DND-41 (cell line): ENCODE results near the gene CRYBA1.

Experiments
- ATAC-seq: fragments of 200-7000 bp; cut with Tn5 transposase; 3 replicates; pipeline ENCODE4 v1.9.1; 2021; ENCODE audit warnings: low read depth; ENCODE audit not compliant: insufficient read depth
- DNase-seq: peaks from one replicate; pipeline ENCODE4 v3.0.0-alpha.2; 2020
- H2AFZ ChIP-seq: 2 replicates; pipeline ENCODE4 v1.6.0; 2012; ENCODE audit warnings: low read depth, low read length
- H3K27ac ChIP-seq: 2 replicates; pipeline ENCODE4 v1.5.1; 2012; ENCODE audit warnings: low read length, inconsistent platforms
- H3K27me3 ChIP-seq: fragments of 200-600 bp; sonication (generic); 2 replicates; pipeline ENCODE4 v1.6.0; 2012; ENCODE audit warnings: low read length, mild to moderate bottlenecking, inconsistent platforms; ENCODE audit not compliant: insufficient read depth, poor library complexity
- H3K36me3 ChIP-seq: 2 replicates; pipeline ENCODE4 v1.5.1; 2012; ENCODE audit warnings: low read length, inconsistent platforms; ENCODE audit not compliant: insufficient read depth
- H3K4me1 ChIP-seq: 2 replicates; pipeline ENCODE4 v1.5.1; 2012; ENCODE audit warnings: mild to moderate bottlenecking, low read length; ENCODE audit not compliant: insufficient read depth
- H3K4me2 ChIP-seq: 2 replicates; pipeline ENCODE4 v1.6.0; 2012; ENCODE audit warnings: mild to moderate bottlenecking, moderate library complexity, low read length, inconsistent platforms; ENCODE audit not compliant: insufficient read depth
- H3K4me3 ChIP-seq, 2 experiments: fragments of 200-600 bp in 1 of 2; shearing (Covaris generic) in 1 of 2; 2 replicates each; pipeline ENCODE4 v1.5.1; 2012 to 2016; ENCODE audit warnings: inconsistent platforms in 2 of 2, low read length in 2 of 2, mild to moderate bottlenecking in 2 of 2, low read depth in 1 of 2, moderate library complexity in 1 of 2
- H3K79me2 ChIP-seq: 2 replicates; pipeline ENCODE4 v1.6.0; 2012; ENCODE audit warnings: low read length, inconsistent platforms; ENCODE audit not compliant: insufficient read depth
- H3K9ac ChIP-seq: 2 replicates; pipeline ENCODE4 v1.6.0; 2012; ENCODE audit warnings: low read depth, mild to moderate bottlenecking, inconsistent platforms, low read length, moderate library complexity
- H3K9me3 ChIP-seq: 2 replicates; pipeline ENCODE4 v1.5.1; 2012; ENCODE audit warnings: low read length, moderate library complexity, mild to moderate bottlenecking, inconsistent platforms; ENCODE audit not compliant: insufficient read depth, severe bottlenecking
- H4K20me1 ChIP-seq: 2 replicates; pipeline ENCODE4 v1.6.0; 2012; ENCODE audit warnings: low read length; ENCODE audit not compliant: insufficient read depth
- EZH2 ChIP-seq: IDR thresholded peaks from 3 replicates; pipeline ENCODE4 v1.6.1; 2012; ENCODE audit warnings: borderline replicate concordance, low read depth, mild to moderate bottlenecking, moderate library complexity, low read length, inconsistent platforms; ENCODE audit not compliant: severe bottlenecking
- TF ChIP-seq, protein P1 (sequence below): IDR thresholded peaks from 2 replicates; pipeline ENCODE4 v1.5.1; 2012; ENCODE audit warnings: borderline replicate concordance, low read length, moderate library complexity, mild to moderate bottlenecking; ENCODE audit not compliant: poor library complexity, severe bottlenecking; ENCODE audit errors: extremely low read depth

CRYBA1 gene

DNA sequence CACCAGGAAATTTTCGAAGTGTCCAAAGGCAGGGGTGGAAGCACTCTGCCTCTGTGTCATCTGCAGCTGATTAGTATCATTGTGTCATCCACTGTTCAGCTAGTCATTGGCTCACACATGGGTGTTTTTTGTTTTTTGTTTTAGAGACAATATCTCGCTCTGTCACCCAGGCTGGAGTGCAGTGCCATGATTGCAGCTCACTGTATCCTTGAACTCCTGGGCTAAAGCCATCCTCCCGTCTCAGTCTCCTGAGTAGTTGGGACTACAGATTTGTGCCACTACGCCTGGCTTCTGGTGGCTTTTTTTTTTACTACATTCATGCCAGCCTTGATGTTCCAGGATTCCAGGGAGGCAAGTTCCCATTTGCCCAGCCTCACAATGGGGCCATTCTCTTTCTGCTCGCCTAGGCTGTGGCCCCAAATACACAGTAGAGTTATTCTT lies 34.0 kb upstream of the CRYBA1 start:
- TF ChIP-seq EZH2: no peak
- TF ChIP-seq, protein P1, sequence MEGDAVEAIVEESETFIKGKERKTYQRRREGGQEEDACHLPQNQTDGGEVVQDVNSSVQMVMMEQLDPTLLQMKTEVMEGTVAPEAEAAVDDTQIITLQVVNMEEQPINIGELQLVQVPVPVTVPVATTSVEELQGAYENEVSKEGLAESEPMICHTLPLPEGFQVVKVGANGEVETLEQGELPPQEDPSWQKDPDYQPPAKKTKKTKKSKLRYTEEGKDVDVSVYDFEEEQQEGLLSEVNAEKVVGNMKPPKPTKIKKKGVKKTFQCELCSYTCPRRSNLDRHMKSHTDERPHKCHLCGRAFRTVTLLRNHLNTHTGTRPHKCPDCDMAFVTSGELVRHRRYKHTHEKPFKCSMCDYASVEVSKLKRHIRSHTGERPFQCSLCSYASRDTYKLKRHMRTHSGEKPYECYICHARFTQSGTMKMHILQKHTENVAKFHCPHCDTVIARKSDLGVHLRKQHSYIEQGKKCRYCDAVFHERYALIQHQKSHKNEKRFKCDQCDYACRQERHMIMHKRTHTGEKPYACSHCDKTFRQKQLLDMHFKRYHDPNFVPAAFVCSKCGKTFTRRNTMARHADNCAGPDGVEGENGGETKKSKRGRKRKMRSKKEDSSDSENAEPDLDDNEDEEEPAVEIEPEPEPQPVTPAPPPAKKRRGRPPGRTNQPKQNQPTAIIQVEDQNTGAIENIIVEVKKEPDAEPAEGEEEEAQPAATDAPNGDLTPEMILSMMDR: no peak
- H3K36me3 ChIP-seq: no peaks in the 10 kb centered on the region
- H3K4me3 ChIP-seq: no peak overlapping the region
- DNase-seq (no peak), ATAC-seq (no peak)
- no peaks in the 10 kb centered on the region for H3K79me2 ChIP-seq
- H3K27me3 ChIP-seq: peaks cover 3% of the 10 kb centered on the region
- no peak overlapping the region for H2AFZ ChIP-seq
- no peak overlapping the region for H3K4me2 ChIP-seq
- H4K20me1 ChIP-seq: no peaks in the 10 kb centered on the region
- no peaks in the 10 kb centered on the region for H3K4me1 ChIP-seq
- no peaks in the 10 kb centered on the region for H3K9me3 ChIP-seq
- no peak overlapping the region for H3K9ac ChIP-seq
- no peak overlapping the region for H3K27ac ChIP-seq

DNA sequence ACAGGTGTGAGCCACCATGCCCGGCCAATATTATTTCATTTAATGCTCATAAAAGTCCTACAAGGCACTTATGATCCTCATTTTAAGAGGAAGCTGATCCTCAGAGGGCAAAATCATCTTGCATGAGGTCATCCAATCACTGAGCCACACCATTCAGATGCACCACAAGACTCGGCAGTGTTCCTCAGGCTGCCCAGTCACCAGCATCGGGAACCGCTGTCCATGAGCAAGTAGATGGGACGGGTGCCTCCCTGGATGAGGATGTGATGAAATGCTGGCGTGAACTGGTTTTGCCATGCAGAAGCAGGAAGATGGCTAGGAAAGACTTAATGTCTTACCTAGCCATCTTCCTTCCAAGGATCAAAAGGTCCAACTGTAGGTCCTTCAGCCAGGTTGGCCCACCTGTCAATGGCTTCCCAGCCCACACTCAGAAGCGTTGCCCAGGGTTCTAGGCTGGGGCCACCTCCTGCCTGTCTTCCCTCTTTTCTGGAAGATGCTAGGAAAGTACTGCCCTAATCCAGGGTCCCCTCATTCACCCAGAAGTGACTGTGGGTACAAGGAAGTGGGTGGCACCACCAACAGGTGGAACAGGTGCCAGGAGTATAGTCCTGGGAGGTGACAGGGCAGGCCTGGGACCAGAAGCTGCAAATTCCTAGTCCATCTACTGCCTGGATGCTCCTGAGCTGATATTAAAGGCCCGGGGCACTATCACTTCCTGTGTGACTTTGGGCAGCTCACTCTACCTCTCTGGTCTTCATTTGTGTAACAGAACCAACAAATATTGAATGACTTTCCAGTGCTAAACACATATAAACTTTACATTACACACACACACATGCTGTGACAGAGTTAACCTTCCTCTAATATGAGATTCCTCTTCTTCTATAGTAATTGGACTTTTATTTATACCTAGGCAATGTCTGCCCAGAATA lies 32.2 kb upstream of the CRYBA1 start:
- no peak for DNase-seq
- ATAC-seq: no peak
- no peak overlapping the region for H3K4me3 ChIP-seq
- H4K20me1 ChIP-seq: no peaks in the 10 kb centered on the region
- H3K27me3 ChIP-seq: peaks cover 3% of the 10 kb centered on the region
- no peaks in the 10 kb centered on the region for H3K9me3 ChIP-seq
- H3K36me3 ChIP-seq: no peaks in the 10 kb centered on the region
- no peaks in the 10 kb centered on the region for H3K4me1 ChIP-seq
- H2AFZ ChIP-seq: no peak overlapping the region
- TF ChIP-seq, protein P1: no peak
- no peak for TF ChIP-seq EZH2
- H3K4me2 ChIP-seq: no peak overlapping the region
- H3K79me2 ChIP-seq: no peaks in the 10 kb centered on the region
- H3K27ac ChIP-seq: no peak overlapping the region
- H3K9ac ChIP-seq: no peak overlapping the region

DNA sequence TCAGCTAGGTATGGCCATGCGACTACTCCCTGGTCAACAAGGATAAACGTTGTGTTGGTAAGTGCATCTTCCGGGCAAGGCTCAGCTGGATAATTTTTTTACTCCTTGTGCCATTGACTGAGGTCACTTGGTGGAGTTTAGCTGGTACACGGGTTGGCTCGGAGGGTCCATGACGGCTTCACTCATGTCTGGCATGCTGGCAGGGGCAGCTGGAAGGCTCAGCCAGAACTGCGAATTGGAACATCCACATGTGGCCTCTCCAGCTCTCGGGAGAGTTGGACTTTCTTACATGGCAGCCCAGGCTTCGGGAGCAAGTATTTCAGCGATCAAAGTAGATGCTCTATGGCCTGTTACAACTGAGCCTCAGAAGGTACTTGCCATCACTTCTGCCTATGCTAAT lies 31.5 kb upstream of the CRYBA1 start:
- Histone ChIP-seq H3K27ac (no peak overlapping the region), H3K4me1 (no peaks in the 10 kb centered on the region), H3K4me3 (no peak overlapping the region), H3K79me2 (no peaks in the 10 kb centered on the region), H3K9me3 (no peaks in the 10 kb centered on the region), H2AFZ (no peak overlapping the region), H3K9ac (no peak overlapping the region), H3K4me2 (no peak overlapping the region), H3K27me3 (no peaks in the 10 kb centered on the region), H3K36me3 (no peaks in the 10 kb centered on the region), H4K20me1 (no peaks in the 10 kb centered on the region)
- TF ChIP-seq EZH2: no peak
- TF ChIP-seq, protein P1: no peak
- no peak for DNase-seq
- ATAC-seq: no peak
